Stimulated activated CD4-positive, alpha-beta T cell treated with anti-CD3 and anti-CD28 coated beads, Interleukin-4, amount 100 ng/mL, for 1 hour (primary cell): ENCODE data around the gene PGAP6.

Experiments used
- DNase-seq: peaks from one replicate; pipeline ENCODE4 v3.0.0-alpha.2; 2020

PGAP6 gene

GRCh38 chr16:321532-321931 is 60.2 kb downstream of the PGAP6 start:
- no peak for DNase-seq
